Endothelial cell of hepatic sinusoid (primary cell): ENCODE measurements around the gene ADGRB3.
"Not testable (repeated sequence)": the region's sequence is repeated elsewhere in the genome, so short reads cannot be mapped to it uniquely, and the experiment has no call there.

Experiments used
- in situ Hi-C: cut with HindIII; loops from 2 replicates; pipeline ENCODE4 v1.10.0; 2017; ENCODE audit warnings: low sequenced_read_pairs

ADGRB3 gene

GRCh38 chr6:69185276-69185675 is 550.2 kb downstream of the ADGRB3 start:
- in situ Hi-C loops, result no loop called here

- in situ Hi-C loops, result no loop called here
These were observed 567.7 kb downstream of the ADGRB3 start for GRCh38 chr6:69202768-69203167.

- in situ Hi-C loops, result no loop called here
These were observed 581.0 kb downstream of the ADGRB3 start for GRCh38 chr6:69216127-69216526.

- in situ Hi-C loops, result no loop called here
These were observed 582.3 kb downstream of the ADGRB3 start for GRCh38 chr6:69217343-69217742.

GRCh38 chr6:69220375-69220774 is 585.3 kb downstream of the ADGRB3 start:
- in situ Hi-C loops, result loop anchor here (5.0 kb wide), 1 partner anchor 58 kb away; no protein-coding TSS in a partner anchor

- in situ Hi-C loops, result no loop called here
These were observed 596.9 kb downstream of the ADGRB3 start for GRCh38 chr6:69232008-69232407.

- in situ Hi-C loops, result no loop called here
These were observed 597.4 kb downstream of the ADGRB3 start for GRCh38 chr6:69232496-69232895.

GRCh38 chr6:69232911-69233448 is 597.9 kb downstream of the ADGRB3 start:
- in situ Hi-C loops, result no loop called here

- in situ Hi-C loops, result no loop called here
These were observed 603.0 kb downstream of the ADGRB3 start for GRCh38 chr6:69238067-69238466.

GRCh38 chr6:69246983-69247382 is 611.9 kb downstream of the ADGRB3 start:
- in situ Hi-C loops, result no loop called here

- in situ Hi-C loops, result no loop called here
These were observed 625.9 kb downstream of the ADGRB3 start for GRCh38 chr6:69261010-69261409.

- in situ Hi-C loops, result no loop called here
These were observed 628.2 kb downstream of the ADGRB3 start for GRCh38 chr6:69263297-69263696.

- in situ Hi-C loops, result no loop called here
These were observed 630.0 kb downstream of the ADGRB3 start for GRCh38 chr6:69265090-69265489.

GRCh38 chr6:69265706-69266105 is 630.6 kb downstream of the ADGRB3 start:
- in situ Hi-C loops, result no loop called here

- in situ Hi-C loops, result no loop called here
These were observed 641.1 kb downstream of the ADGRB3 start for GRCh38 chr6:69276204-69276603.

- in situ Hi-C loops, result no loop called here
These were observed 644.7 kb downstream of the ADGRB3 start for GRCh38 chr6:69279805-69280204.

- in situ Hi-C loops, result no loop called here
These were observed 645.8 kb downstream of the ADGRB3 start for GRCh38 chr6:69280858-69281257.

- in situ Hi-C loops, result no loop called here
These were observed 649.2 kb downstream of the ADGRB3 start for GRCh38 chr6:69284176-69284730.

- in situ Hi-C loops, result no loop called here
These were observed 650.0 kb downstream of the ADGRB3 start for GRCh38 chr6:69285054-69285453.

GRCh38 chr6:69286331-69286730 is 651.2 kb downstream of the ADGRB3 start:
- in situ Hi-C loops, result no loop called here

GRCh38 chr6:69288198-69288597 is 653.1 kb downstream of the ADGRB3 start:
- in situ Hi-C loops, result not testable (repeated sequence)

- in situ Hi-C loops, result no loop called here
These were observed 654.8 kb downstream of the ADGRB3 start for GRCh38 chr6:69289689-69290495.
